ENCODE measurements around the gene SLC46A1.
A peak's percentile ranks its signal among the peaks of the same experiment; 100 is the strongest.

The SLC46A1 gene

GRCh38 chr17:28379814-28380801 is 25.9 kb downstream of the SLC46A1 start:
- no peak for DNase-seq

GRCh38 chr17:28372945-28373274 is 33.1 kb downstream of the SLC46A1 start:
- DNase-seq = no peak

GRCh38 chr17:28372203-28372944 is 33.6 kb downstream of the SLC46A1 start:
- DNase-seq = no peak

- DNase-seq = peak; percentile 89
These were observed 34.5 kb downstream of the SLC46A1 start, which contains the start of gene SARM1 for GRCh38 chr17:28371245-28372202. TSS of gene SARM1 (plus strand) at chr17:28371694. CDS start at chr17:28372033, 339 bp downstream.

- DNase-seq = no peak
These were observed 35.3 kb downstream of the SLC46A1 start for GRCh38 chr17:28370744-28371103.

- DNase-seq = no peak
These were observed 35.8 kb downstream of the SLC46A1 start, which contains the start of gene VTN for GRCh38 chr17:28370035-28370743. TSS of gene VTN (minus strand) at chr17:28370307. CDS start at chr17:28370203, 104 bp downstream.

- no peak for DNase-seq
These were observed 36.4 kb downstream of the SLC46A1 start for GRCh38 chr17:28369684-28370034.

GRCh38 chr17:28368915-28369683 is 36.9 kb downstream of the SLC46A1 start:
- DNase-seq = no peak

- DNase-seq = no peak
These were observed 37.6 kb downstream of the SLC46A1 start for GRCh38 chr17:28368306-28368831.

- no peak for DNase-seq
These were observed 38.2 kb downstream of the SLC46A1 start for GRCh38 chr17:28367641-28368305.

GRCh38 chr17:28366605-28367004 is 39.4 kb downstream of the SLC46A1 start:
- no peak for DNase-seq

GRCh38 chr17:28365487-28365886 is 40.5 kb downstream of the SLC46A1 start:
- DNase-seq = no peak

- no peak for DNase-seq
These were observed 41.2 kb downstream of the SLC46A1 start, which contains the start of gene SEBOX for GRCh38 chr17:28364665-28365363. TSS of gene SEBOX (minus strand) at chr17:28365199. CDS start at chr17:28365151, 48 bp downstream.

- DNase-seq = no peak
These were observed 42.0 kb downstream of the SLC46A1 start for GRCh38 chr17:28363776-28364650.

- DNase-seq = no peak
These were observed 42.8 kb downstream of the SLC46A1 start for GRCh38 chr17:28363186-28363585.

GRCh38 chr17:28357901-28358197 is 48.2 kb downstream of the SLC46A1 start:
- no peak for DNase-seq

- DNase-seq = peak; percentile 96
These were observed 48.7 kb downstream of the SLC46A1 start, which contains the start of gene POLDIP2 for GRCh38 chr17:28357061-28357900. TSS of gene POLDIP2 (minus strand) at chr17:28357527. CDS start at chr17:28357448, 79 bp downstream.

GRCh38 chr17:28350271-28350670 is 55.7 kb downstream of the SLC46A1 start:
- no peak for DNase-seq
